Anterior cingulate cortex (tissue), 58 donors: Measurements from ENCODE around the gene RHOG.

Experiments used
- DNase-seq, 58 donors: peaks; one replicate each; lab custom pipeline; 2025; lab: John Stamatoyannopoulos, UW

RHOG gene

DNA sequence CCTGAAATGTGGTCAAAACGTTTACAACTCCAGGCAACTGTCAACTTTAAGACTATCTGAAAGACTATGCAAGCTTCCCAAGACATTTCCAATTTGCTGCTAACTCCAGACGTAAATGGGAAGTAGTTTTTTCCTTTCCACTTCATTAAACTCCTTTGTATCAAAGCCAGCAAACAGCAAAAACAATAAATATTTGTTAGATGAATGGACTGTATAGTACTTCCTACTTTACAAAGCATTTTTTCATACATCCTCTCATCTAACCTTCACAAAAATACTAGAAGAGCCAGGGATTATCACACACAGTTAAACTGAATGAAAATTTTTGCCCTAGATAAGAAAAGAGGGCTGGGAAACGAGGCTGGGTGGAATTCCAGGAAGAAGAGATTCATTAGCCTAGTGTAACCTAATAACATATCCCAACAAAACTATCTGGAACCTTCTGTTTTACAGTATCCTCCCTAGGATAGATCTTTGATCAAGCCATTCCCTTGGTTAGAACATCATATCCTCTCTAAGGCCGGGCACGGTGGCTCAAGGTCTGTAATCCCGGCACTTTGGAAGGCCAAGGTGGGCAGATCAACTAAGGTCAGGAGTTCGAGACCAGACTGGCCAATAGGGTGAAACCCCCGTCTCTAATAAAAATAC lies 53.9 kb downstream of the RHOG start:
- no peak for DNase-seq

DNA sequence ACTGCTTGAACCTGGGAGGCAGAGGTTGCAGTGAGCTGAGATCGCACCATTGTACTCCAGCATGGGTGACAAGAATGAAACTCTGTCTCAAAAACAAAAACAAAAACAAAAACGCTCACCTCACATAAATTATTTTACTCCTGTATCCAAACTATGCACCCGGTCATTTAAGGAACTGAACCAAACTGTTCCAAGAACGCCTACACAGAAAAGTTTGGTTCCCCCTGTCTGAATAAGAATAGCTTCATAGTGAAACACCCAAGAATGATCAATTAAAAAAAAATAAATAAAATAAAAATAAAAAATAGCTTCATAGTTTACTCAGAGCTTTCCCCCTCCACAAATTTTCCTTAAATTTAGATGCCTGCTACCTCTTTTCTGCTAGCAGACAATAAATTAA lies 57.1 kb downstream of the RHOG start:
- DNase-seq = no peak

DNA sequence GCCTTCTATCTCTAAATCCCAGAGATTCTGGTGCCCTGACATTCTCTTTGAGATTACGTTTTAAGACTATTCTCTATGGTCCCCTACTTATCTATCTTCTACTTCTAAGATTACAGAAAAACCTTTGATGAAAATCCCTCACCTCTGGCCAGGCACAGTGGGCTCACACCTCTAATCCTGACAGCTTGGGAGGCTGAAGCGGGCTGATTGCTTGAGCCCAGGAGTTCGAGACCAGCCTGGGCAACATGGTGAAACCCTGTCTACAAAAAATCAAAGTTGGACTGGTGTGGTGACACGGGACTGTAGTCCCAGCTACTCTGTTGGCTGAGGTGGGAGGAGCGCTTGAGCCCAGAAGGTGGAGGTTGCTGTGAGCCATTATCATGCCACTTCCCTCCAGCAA lies 57.8 kb downstream of the RHOG start:
- no peak for DNase-seq

DNA sequence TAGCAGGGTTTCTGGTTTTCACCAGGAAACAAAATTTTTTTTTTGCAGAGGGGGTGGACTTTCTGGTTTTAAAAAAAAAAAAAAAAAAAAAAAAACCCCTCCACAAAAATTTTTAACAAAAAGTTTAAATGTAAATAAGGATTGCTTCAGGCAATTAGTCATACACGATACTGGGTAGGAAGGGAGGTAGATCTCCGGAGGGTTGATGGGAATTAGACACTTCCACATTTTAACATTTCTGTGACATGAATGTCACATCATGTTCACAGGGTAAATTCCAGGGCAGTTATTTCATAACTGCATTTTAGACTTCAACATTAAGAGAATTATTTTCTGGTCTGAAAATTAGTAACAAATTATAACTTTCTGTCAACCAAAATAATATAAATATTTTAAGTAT lies 59.3 kb downstream of the RHOG start:
- no peak for DNase-seq
